ENCODE data around the gene ACAA1.

- TF ChIP-seq, protein P1, sequence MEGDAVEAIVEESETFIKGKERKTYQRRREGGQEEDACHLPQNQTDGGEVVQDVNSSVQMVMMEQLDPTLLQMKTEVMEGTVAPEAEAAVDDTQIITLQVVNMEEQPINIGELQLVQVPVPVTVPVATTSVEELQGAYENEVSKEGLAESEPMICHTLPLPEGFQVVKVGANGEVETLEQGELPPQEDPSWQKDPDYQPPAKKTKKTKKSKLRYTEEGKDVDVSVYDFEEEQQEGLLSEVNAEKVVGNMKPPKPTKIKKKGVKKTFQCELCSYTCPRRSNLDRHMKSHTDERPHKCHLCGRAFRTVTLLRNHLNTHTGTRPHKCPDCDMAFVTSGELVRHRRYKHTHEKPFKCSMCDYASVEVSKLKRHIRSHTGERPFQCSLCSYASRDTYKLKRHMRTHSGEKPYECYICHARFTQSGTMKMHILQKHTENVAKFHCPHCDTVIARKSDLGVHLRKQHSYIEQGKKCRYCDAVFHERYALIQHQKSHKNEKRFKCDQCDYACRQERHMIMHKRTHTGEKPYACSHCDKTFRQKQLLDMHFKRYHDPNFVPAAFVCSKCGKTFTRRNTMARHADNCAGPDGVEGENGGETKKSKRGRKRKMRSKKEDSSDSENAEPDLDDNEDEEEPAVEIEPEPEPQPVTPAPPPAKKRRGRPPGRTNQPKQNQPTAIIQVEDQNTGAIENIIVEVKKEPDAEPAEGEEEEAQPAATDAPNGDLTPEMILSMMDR (conservative IDR thresholded peaks at IDR 0.05), result no peak
- TF ChIP-seq EZH2 (IDR thresholded peaks at IDR 0.05; ENCODE audit: low read depth), result no peak
These were observed 20.7 kb upstream of the ACAA1 start for GRCh38 chr3:38157595-38157994.
